Liver (tissue), 9 donors: Measurements from ENCODE around the gene DOK1. TPM values are rescaled to one million over a fixed set of nuclear protein-coding genes. Genes with fewer than 3 reads are reported as not detected.

Experiments
- DNase-seq: peaks from one replicate; pipeline ENCODE4 v3.0.0-alpha.2; 2017; ENCODE audit warnings: low spot score
- H3K27ac ChIP-seq, 2 donors: one replicate each; pipeline ENCODE4 v1.7.0; 2013; ENCODE audit warnings: inconsistent platforms in 2 of 2, low read length in 2 of 2, control low read depth in 1 of 2, low read depth in 1 of 2, mild to moderate bottlenecking in 1 of 2
- H3K27me3 ChIP-seq, 4 donors: one replicate each; pipeline versions ENCODE4 v1.6.1 to v1.7.0; 2013; ENCODE audit warnings: low read length in 3 of 4, inconsistent platforms in 1 of 4, mild to moderate bottlenecking in 1 of 4, moderate library complexity in 1 of 4; ENCODE audit not compliant: control insufficient read depth in 4 of 4, insufficient read depth in 4 of 4
- H3K36me3 ChIP-seq, 4 donors: one replicate each; pipeline versions ENCODE4 v1.6.1 to v1.7.0; 2013; ENCODE audit warnings: low read length in 3 of 4, mild to moderate bottlenecking in 3 of 4, low read depth in 1 of 4, moderate library complexity in 1 of 4; ENCODE audit not compliant: control insufficient read depth in 4 of 4, insufficient read depth in 3 of 4
- H3K4me1 ChIP-seq, 4 donors: one replicate each; pipeline versions ENCODE4 v1.6.1 to v1.7.0; 2013; ENCODE audit warnings: low read length in 3 of 4, mild to moderate bottlenecking in 3 of 4, moderate library complexity in 1 of 4; ENCODE audit not compliant: control insufficient read depth in 4 of 4, insufficient read depth in 4 of 4
- H3K4me3 ChIP-seq, 3 donors: one replicate each; pipeline versions ENCODE4 v1.6.1 to v1.7.0; 2013; ENCODE audit warnings: low read length in 3 of 3, control low read depth in 1 of 3, low read depth in 1 of 3, mild to moderate bottlenecking in 1 of 3
- H3K9ac ChIP-seq, 2 donors: one replicate each; pipeline ENCODE4 v1.7.0; 2013; ENCODE audit warnings: low read length in 2 of 2, mild to moderate bottlenecking in 2 of 2, moderate library complexity in 2 of 2, control low read depth in 1 of 2, low read depth in 1 of 2
- H3K9me3 ChIP-seq, 4 donors: one replicate each; pipeline versions ENCODE4 v1.6.1 to v1.7.0; 2013; ENCODE audit warnings: low read length in 3 of 4; ENCODE audit not compliant: control insufficient read depth in 4 of 4
- EGR1 ChIP-seq, 2 donors: IDR thresholded peaks; 2 replicates each; pipeline ENCODE4 v1.6.1; 2016 to 2018; ENCODE audit warnings: antibody characterized with exemption in 2 of 2, low read depth in 2 of 2
- FOXA2 ChIP-seq: IDR thresholded peaks from 2 replicates; pipeline ENCODE4 v1.6.1; 2016; ENCODE audit warnings: antibody characterized with exemption
- GABPA ChIP-seq, 2 donors: IDR thresholded peaks in 1 of 2; conservative IDR thresholded peaks in 1 of 2; 2 replicates each; pipeline ENCODE4 v1.6.1; 2016; ENCODE audit warnings: antibody characterized with exemption in 2 of 2, mild to moderate bottlenecking in 1 of 2, moderate library complexity in 1 of 2
- HNF4A ChIP-seq, 2 donors: conservative IDR thresholded peaks; 2 replicates each; pipeline ENCODE4 v1.6.1; 2016; ENCODE audit warnings: antibody characterized with exemption in 2 of 2, mild to moderate bottlenecking in 2 of 2
- HNF4G ChIP-seq: IDR thresholded peaks from 2 replicates; pipeline ENCODE4 v1.6.1; 2016; ENCODE audit warnings: antibody characterized with exemption
- MAX ChIP-seq: IDR thresholded peaks from 2 replicates; pipeline ENCODE4 v1.6.1; 2016; ENCODE audit warnings: antibody characterized with exemption
- NR2F2 ChIP-seq: IDR thresholded peaks from 2 replicates; pipeline ENCODE4 v1.6.1; 2016; ENCODE audit warnings: antibody characterized with exemption
- RAD21 ChIP-seq, 2 donors: IDR thresholded peaks; 2 replicates each; pipeline ENCODE4 v1.6.1; 2016; ENCODE audit warnings: antibody characterized with exemption in 2 of 2, mild to moderate bottlenecking in 2 of 2
- SP1 ChIP-seq: IDR thresholded peaks from 2 replicates; pipeline ENCODE4 v1.6.1; 2018; ENCODE audit warnings: antibody characterized with exemption, mild to moderate bottlenecking
- ZBTB33 ChIP-seq: IDR thresholded peaks from 2 replicates; pipeline ENCODE4 v1.6.1; 2016; ENCODE audit warnings: antibody characterized with exemption
- WGBS: extraction: QIAGEN DNeasy Blood & Tissue Kit; methylation state at CpG from one replicate; pipeline ENCODE4 v1.1.7; 2013; 5-methylcytosine and 5-hydroxymethylcytosine counted together
- polyA plus RNA-seq, 2 donors: library from polyadenylated mRNA; stranded (reverse) in 1 of 2; unstranded in 1 of 2; fragments of 200-250 nt in 1 of 2; fragments of >200 nt in 1 of 2; fragmentation: Nextera tagmentation in 1 of 2; extraction: Ambion mirVana in 1 of 2; gene quantifications; one replicate each; pipeline versions ENCODE4 v1.2.1 to v1.2.3, GENCODE V29; 2013 to 2015
- total RNA-seq, 2 donors: library from RNA; depleted of rRNA; stranded (reverse); fragments of >200 nt; gene quantifications; one replicate each; pipeline ENCODE4 v1.2.3, GENCODE V29; 2014
- donor health status: healthy.
- donor health status: healthy.
- donor health status: healthy.
- donor health status: healthy.
- donor health status: healthy.

The DOK1 gene
- total and polyA plus RNA-seq, 4 donors, result 2.0 to 8.6 (median 4.1) TPM

- TF ChIP-seq MAX, result no peak
- TF ChIP-seq ZBTB33, result no peak
- TF ChIP-seq EGR1 (IDR thresholded peaks at IDR 0.05; ENCODE audit: low read depth in 2 of 2), result no peak
- no peak for TF ChIP-seq HNF4A (conservative IDR thresholded peaks at IDR 0.05)
- TF ChIP-seq HNF4G, result no peak
- no peak for TF ChIP-seq FOXA2
- no peak for TF ChIP-seq RAD21 (IDR thresholded peaks at IDR 0.05)
- no peak for TF ChIP-seq GABPA (IDR thresholded peaks at IDR 0.05 in 1 of 2, conservative IDR thresholded peaks at IDR 0.05 in 1 of 2)
- no peak for TF ChIP-seq NR2F2
These were observed 48.9 kb downstream of the DOK1 start (continued) for GRCh38 chr2:74603282-74604000.

- no peak for DNase-seq
- H3K4me1 ChIP-seq, result no peaks in the 10 kb centered on the region
- no peak overlapping the region for H3K9ac ChIP-seq
- H3K36me3 ChIP-seq, result no peaks in the 10 kb centered on the region
- H3K4me3 ChIP-seq, result no peak overlapping the region
- H3K27me3 ChIP-seq, result peaks cover 0 to 10% (median 0%) of the 10 kb centered on the region in 4 donors
- 58% methylated on average over 5 of the region's 5 CpGs for WGBS
- TF ChIP-seq RAD21 (IDR thresholded peaks at IDR 0.05) (no peak), SP1 (no peak), GABPA (IDR thresholded peaks at IDR 0.05 in 1 of 2, conservative IDR thresholded peaks at IDR 0.05 in 1 of 2) (no peak)
- H3K9me3 ChIP-seq, result no peaks in the 10 kb centered on the region
- H3K27ac ChIP-seq, result no peak overlapping the region
These were observed 52.4 kb downstream of the DOK1 start for GRCh38 chr2:74606927-74607326.

Other genes starting within 250 kb of the DOK1 start
- under 1 TPM; 0.42 to 0.50 TPM for gene SLC4A5, start 211.3 kb upstream of the DOK1 start, total RNA-seq
- under 1 TPM; 0.12 to 0.15 TPM for gene SLC4A5, start 211.3 kb upstream of the DOK1 start, polyA plus RNA-seq
- gene DCTN1, start 174.4 kb upstream of the DOK1 start, total RNA-seq, result 10 to 100 TPM; 34.8 to 40.9 TPM
- gene DCTN1, start 174.4 kb upstream of the DOK1 start, polyA plus RNA-seq, result 10 to 100 TPM; 29.7 to 32.1 TPM
- under 1 TPM; 0.08 to 0.23 TPM for gene C2orf81, start 133.1 kb upstream of the DOK1 start, total RNA-seq
- gene C2orf81, start 133.1 kb upstream of the DOK1 start, polyA plus RNA-seq, result under 1 TPM; 0.35 to 0.44 TPM
- 1 to 10 TPM; 1.7 to 4.2 TPM for gene WDR54, start 133.0 kb upstream of the DOK1 start, total RNA-seq
- 1 to 10 TPM; 3.0 to 3.2 TPM for gene WDR54, start 133.0 kb upstream of the DOK1 start, polyA plus RNA-seq
- 10 to 100 TPM; 27.8 to 98.0 TPM for gene RTKN, start 112.8 kb upstream of the DOK1 start, total RNA-seq
- 10 to 100 TPM; 54.4 to 91.7 TPM for gene RTKN, start 112.8 kb upstream of the DOK1 start, polyA plus RNA-seq
- 10 to 100 TPM in 1 of 2 donors, 1 to 10 TPM in 1; 7.0 to 14.8 TPM for gene INO80B, start 99.6 kb upstream of the DOK1 start, total RNA-seq
- 10 to 100 TPM in 1 of 2 donors, 1 to 10 TPM in 1; 2.7 to 14.0 TPM for gene INO80B, start 99.6 kb upstream of the DOK1 start, polyA plus RNA-seq
- 10 to 100 TPM; 23.5 to 26.2 TPM for gene WBP1, start 96.3 kb upstream of the DOK1 start, total RNA-seq
- gene WBP1, start 96.3 kb upstream of the DOK1 start, polyA plus RNA-seq, result 10 to 100 TPM; 19.2 to 45.0 TPM
- gene MOGS, start 89.3 kb upstream of the DOK1 start, total RNA-seq, result 10 to 100 TPM; 23.4 to 50.0 TPM
- gene MOGS, start 89.3 kb upstream of the DOK1 start, polyA plus RNA-seq, result 10 to 100 TPM; 21.2 to 38.6 TPM
- 10 to 100 TPM; 12.6 to 21.0 TPM for gene MRPL53, start 82.0 kb upstream of the DOK1 start, total RNA-seq
- gene MRPL53, start 82.0 kb upstream of the DOK1 start, polyA plus RNA-seq, result 10 to 100 TPM; 51.1 to 72.5 TPM
- gene CCDC142, start 71.7 kb upstream of the DOK1 start, total RNA-seq, result 10 to 100 TPM; 13.4 to 28.3 TPM
- 1 to 10 TPM; 5.1 to 8.3 TPM for gene CCDC142, start 71.7 kb upstream of the DOK1 start, polyA plus RNA-seq
- gene TTC31, start 71.6 kb upstream of the DOK1 start, total RNA-seq, result 10 to 100 TPM in 1 of 2 donors, 1 to 10 TPM in 1; 9.9 to 26.4 TPM
- 10 to 100 TPM; 15.3 to 16.3 TPM for gene TTC31, start 71.6 kb upstream of the DOK1 start, polyA plus RNA-seq
- gene LBX2, start 55.1 kb upstream of the DOK1 start, total RNA-seq, result 1 to 10 TPM in 1 of 2 donors, under 1 TPM in 1; 0.84 to 2.7 TPM
- 1 to 10 TPM; 2.3 to 2.8 TPM for gene LBX2, start 55.1 kb upstream of the DOK1 start, polyA plus RNA-seq
- 10 to 100 TPM in 1 of 2 donors, 1 to 10 TPM in 1; 3.3 to 11.1 TPM for gene PCGF1, start 47.0 kb upstream of the DOK1 start, total RNA-seq
- gene PCGF1, start 47.0 kb upstream of the DOK1 start, polyA plus RNA-seq, result 10 to 100 TPM; 10.6 to 12.5 TPM
- not detected for gene TLX2, start 40.3 kb upstream of the DOK1 start, total RNA-seq
- gene TLX2, start 40.3 kb upstream of the DOK1 start, polyA plus RNA-seq, result not detected
- gene DQX1, start 28.5 kb upstream of the DOK1 start, total RNA-seq, result 1 to 10 TPM in 1 of 2 donors, under 1 TPM in 1; 0.08 to 1.0 TPM
- under 1 TPM in 1 of 2 donors, not detected in 1; 0.05 TPM for gene DQX1, start 28.5 kb upstream of the DOK1 start, polyA plus RNA-seq
- gene AUP1, start 25.0 kb upstream of the DOK1 start, total RNA-seq, result 100 to 1,000 TPM in 1 of 2 donors, 10 to 100 TPM in 1; 62.6 to 126 TPM
- 100 to 1,000 TPM in 1 of 2 donors, 10 to 100 TPM in 1; 96.4 to 122 TPM for gene AUP1, start 25.0 kb upstream of the DOK1 start, polyA plus RNA-seq
- gene HTRA2, start 24.8 kb upstream of the DOK1 start, total RNA-seq, result 10 to 100 TPM; 18.7 to 81.8 TPM
- 10 to 100 TPM; 13.3 to 18.2 TPM for gene HTRA2, start 24.8 kb upstream of the DOK1 start, polyA plus RNA-seq
- gene LOXL3, start 778 bp upstream of the DOK1 start, total RNA-seq, result 1 to 10 TPM; 1.6 to 2.8 TPM
- gene LOXL3, start 778 bp upstream of the DOK1 start, polyA plus RNA-seq, result under 1 TPM; 0.31 to 0.98 TPM
- under 1 TPM; under 0.01 to 0.09 TPM for gene M1AP, start 93.6 kb downstream of the DOK1 start, total RNA-seq
- gene M1AP, start 93.6 kb downstream of the DOK1 start, polyA plus RNA-seq, result under 1 TPM; 0.06 to 0.38 TPM
- gene SEMA4F, start 99.5 kb downstream of the DOK1 start, total RNA-seq, result 1 to 10 TPM in 1 of 2 donors, under 1 TPM in 1; 0.92 to 1.1 TPM
- under 1 TPM; 0.57 to 0.99 TPM for gene SEMA4F, start 99.5 kb downstream of the DOK1 start, polyA plus RNA-seq